ENCODE data around the gene ENTPD7. TPM values are rescaled to one million over a fixed set of nuclear protein-coding genes. Genes with fewer than 3 reads are reported as not detected.
"Not testable (repeated sequence)": the region's sequence is repeated elsewhere in the genome, so short reads cannot be mapped to it uniquely, and the experiment has no call there.

ENTPD7 gene
- total and polyA plus RNA-seq, 8 donors, result 1.2 to 36.2 (median 12.2) TPM; not detected in 1

- 0 to 1% (median 0%) methylated on average over 22 to 75 of the region's 75 CpGs for WGBS, 5 donors
- peak within 1 kb of the TSS; percentile 66 to 97 (median 94) for H3K4me3 ChIP-seq
- H3K36me3 ChIP-seq, result peaks cover 0 to 9% (median 5%) of the 10 kb centered on the region in 4 donors
- peaks cover 31 to 57% (median 44%) of the 10 kb centered on the region in 4 donors for H3K4me1 ChIP-seq
- H3K9me3 ChIP-seq, result no peaks in the 10 kb centered on the region
- TF ChIP-seq POLR2AphosphoS5 (IDR thresholded peaks at IDR 0.05) (peak in 2 of 3 donors; percentile 4 to 40), POLR2A (IDR thresholded peaks at IDR 0.05) (no peak)
- intact Hi-C loops (cut with DNase I; ENCODE audit: low total_unique reads), result loop anchor here (10.0 kb wide), 1 partner anchor 225 kb away; no protein-coding TSS in a partner anchor
- no peaks in the 10 kb centered on the region for H3K27me3 ChIP-seq
- peak within 1 kb of the TSS; percentile 95 to 100 (median 99) for H3K27ac ChIP-seq
- DNase-seq, result peak in 1 of 2 donors; percentile 93
Measured at GRCh38 chr10:99619851-99620710, 39.2 kb upstream of the ENTPD7 start, which contains the start of gene SLC25A28. TSS of gene SLC25A28 (minus strand) at chr10:99620439. CDS start at chr10:99620335, 104 bp downstream.

GRCh38 chr10:99620711-99621453, 38.4 kb upstream of the ENTPD7 start:
- intact Hi-C loops (cut with DNase I; ENCODE audit: low total_unique reads), result no loop called here
- no peaks in the 10 kb centered on the region for H3K27me3 ChIP-seq
- 0 to 1% (median 0%) methylated on average over 38 to 78 of the region's 78 CpGs for WGBS, 5 donors
- TF ChIP-seq POLR2A (IDR thresholded peaks at IDR 0.05), result peak in 2 of 4 donors; percentile 49 to 59
- peak; percentile 74 for TF ChIP-seq EP300 (IDR thresholded peaks at IDR 0.05)
- TF ChIP-seq POLR2AphosphoS5 (IDR thresholded peaks at IDR 0.05), result peak; percentile 93 to 94 (median 94)
- TF ChIP-seq CTCF (IDR thresholded peaks at IDR 0.05), result peak in 1 of 7 experiments; percentile 9
- peaks cover 0 to 1% (median 0%) of the 10 kb centered on the region in 4 donors for H3K36me3 ChIP-seq
- peak overlapping the region; percentile 66 to 97 (median 94) for H3K4me3 ChIP-seq
- H3K4me1 ChIP-seq, result peaks cover 28 to 49% (median 40%) of the 10 kb centered on the region in 4 donors
- DNase-seq, result peak; percentile 89 to 99
- peak overlapping the region; percentile 95 to 100 (median 99) for H3K27ac ChIP-seq
- H3K9me3 ChIP-seq, result no peaks in the 10 kb centered on the region

- TF ChIP-seq EP300 (IDR thresholded peaks at IDR 0.05) (no peak), POLR2AphosphoS5 (IDR thresholded peaks at IDR 0.05) (no peak), CTCF (IDR thresholded peaks at IDR 0.05) (no peak), POLR2A (IDR thresholded peaks at IDR 0.05) (no peak)
- peak overlapping the region; percentile 66 to 97 (median 94) for H3K4me3 ChIP-seq
- H3K4me1 ChIP-seq, result peaks cover 25 to 41% (median 36%) of the 10 kb centered on the region in 4 donors
- 17 to 21% (median 19%) methylated on average over 30 to 31 of the region's 31 CpGs for WGBS, 5 donors
- peak in 1 of 2 donors; percentile 23 for DNase-seq
- no peaks in the 10 kb centered on the region for H3K36me3 ChIP-seq
- peak overlapping the region; percentile 95 to 100 (median 99) for H3K27ac ChIP-seq
- intact Hi-C loops (cut with DNase I; ENCODE audit: low total_unique reads), result no loop called here
- no peaks in the 10 kb centered on the region for H3K27me3 ChIP-seq
- no peaks in the 10 kb centered on the region for H3K9me3 ChIP-seq
Measured at GRCh38 chr10:99621454-99622251, 37.7 kb upstream of the ENTPD7 start.

- TF ChIP-seq POLR2AphosphoS5 (IDR thresholded peaks at IDR 0.05) (no peak), EP300 (IDR thresholded peaks at IDR 0.05) (no peak), CTCF (IDR thresholded peaks at IDR 0.05) (no peak), POLR2A (IDR thresholded peaks at IDR 0.05) (no peak)
- Histone ChIP-seq H3K36me3 (no peaks in the 10 kb centered on the region), H3K27ac (no peak overlapping the region), H3K4me3 (no peak overlapping the region), H3K27me3 (no peaks in the 10 kb centered on the region), H3K4me1 (peaks cover 4 to 18% (median 16%) of the 10 kb centered on the region in 4 donors), H3K9me3 (no peaks in the 10 kb centered on the region)
- intact Hi-C loops (cut with DNase I; ENCODE audit: low total_unique reads), result no loop called here
- DNase-seq, result no peak
Measured at GRCh38 chr10:99623919-99624318, 35.4 kb upstream of the ENTPD7 start.

GRCh38 chr10:99625124-99625523, 34.2 kb upstream of the ENTPD7 start:
- H3K4me1 ChIP-seq, result peaks cover 4 to 10% (median 9%) of the 10 kb centered on the region in 4 donors
- 0 to 86% (median 63%) methylated on average over 1 to 3 of the region's 3 CpGs for WGBS, 5 donors
- H3K9me3 ChIP-seq; H3K36me3 ChIP-seq; H3K27me3 ChIP-seq; H3K4me3 ChIP-seq; DNase-seq; intact Hi-C loops (cut with DNase I; ENCODE audit: low total_unique reads); H3K27ac ChIP-seq: not testable (repeated sequence)

Measured in stomach (tissue), 9 donors.